ENCODE results near the gene PACS2. TPM values are rescaled to one million over a fixed set of nuclear protein-coding genes. Genes with fewer than 3 reads are reported as not detected.

PACS2 gene
- total and polyA plus RNA-seq, 2 donors (not counting 3 experiments of a cell fraction or from before 2014, with no cell fraction given): 52.7 to 86.3 TPM

- TF ChIP-seq EZH2 (IDR thresholded peaks at IDR 0.05; ENCODE audit: borderline replicate concordance, low read depth, low read length, severe bottlenecking) (no peak), GATA2 (IDR thresholded peaks at IDR 0.05; ENCODE audit: insufficient read depth, insufficient read length, low read depth, low read length) (no peak), CTCF (IDR thresholded peaks at IDR 0.05; ENCODE audit: extremely low read depth in 1 of 2, insufficient read depth in 1 of 2, low read depth in 1 of 2, low read length in 2 of 2) (no peak), POLR2AphosphoS5 (IDR thresholded peaks at IDR 0.05; ENCODE audit: insufficient read depth, low read depth, low read length) (no peak)
- TF ChIP-seq, protein P1, sequence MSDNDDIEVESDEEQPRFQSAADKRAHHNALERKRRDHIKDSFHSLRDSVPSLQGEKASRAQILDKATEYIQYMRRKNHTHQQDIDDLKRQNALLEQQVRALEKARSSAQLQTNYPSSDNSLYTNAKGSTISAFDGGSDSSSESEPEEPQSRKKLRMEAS (IDR thresholded peaks at IDR 0.05; ENCODE audit: insufficient read depth, insufficient read length): no peak
- H3K27me3 ChIP-seq (ENCODE audit: control insufficient read depth in 2 of 2, insufficient read depth in 2 of 2, low read length in 2 of 2): no peaks in the 10 kb centered on the region
- peaks cover 9% of the 10 kb centered on the region for H3K79me2 ChIP-seq (ENCODE audit: control insufficient read depth, insufficient read depth, low read length)
- no peak overlapping the region for H3K27ac ChIP-seq (ENCODE audit: insufficient read depth, low read depth, low read length)
- H3K9me1 ChIP-seq (replicated peaks; ENCODE audit: control insufficient read depth, extremely low read depth, insufficient read depth, low read length): no peaks in the 10 kb centered on the region
- intact Hi-C loops (cut with micrococcal nuclease) (no loop called here), dilution Hi-C loops (cut with MboI; ENCODE audit: extremely low pct_ligation_motif_present, low sequenced_read_pairs) (no loop called here)
- peaks cover 11% of the 10 kb centered on the region for H3K4me1 ChIP-seq (ENCODE audit: control insufficient read depth, extremely low read depth, insufficient read depth, low read length)
- H3K4me2 ChIP-seq (ENCODE audit: insufficient read depth, low read length): no peak overlapping the region
- no peaks in the 10 kb centered on the region for H3K9me3 ChIP-seq (replicated peaks; ENCODE audit: control insufficient read depth, insufficient read depth, low read length)
- peaks cover 0 to 5% of the 10 kb centered on the region in 2 experiments for H3K36me3 ChIP-seq (ENCODE audit: control insufficient read depth in 2 of 2, extremely low read depth in 1 of 2, insufficient read depth in 2 of 2, low read length in 2 of 2)
- DNase-seq (ENCODE audit: low read depth, low spot score) (no peak), FAIRE-seq (no peak)
- ChIA-PET POLR2A (no interaction called here), CTCF (interaction anchor here (1.4 to 2.4 kb wide), 3 partner anchors 70 to 192 kb away, joined by 4 to 16 read pairs (median 6); partner anchors contain the start of gene JAG2)
- BruUV-seq (replicated peaks): no TSS peak
- no peak overlapping the region for H3K4me3 ChIP-seq (replicated peaks in 1 of 3; ENCODE audit: insufficient read depth in 1 of 3, low read depth in 1 of 3, low read length in 3 of 3)
- H3K9ac ChIP-seq (replicated peaks; ENCODE audit: extremely low read depth, insufficient read depth, low read length): no peak overlapping the region
- no peaks in the 10 kb centered on the region for H4K20me1 ChIP-seq (replicated peaks; ENCODE audit: control insufficient read depth, extremely low read depth, insufficient read depth, low read length)
- no peak overlapping the region for H2AFZ ChIP-seq (ENCODE audit: low read depth, low read length)
These were observed 32.3 kb upstream of the PACS2 start for GRCh38 chr14:105282098-105282725.
